ENCODE measurements around the gene SETD5. TPM values are rescaled to one million over a fixed set of nuclear protein-coding genes. Genes with fewer than 3 reads are reported as not detected.

Gene SETD5
- total RNA-seq, 4 donors from 2014 or later, result 72.5 to 272 (median 147) TPM

- Histone ChIP-seq H3K4me1 (peaks cover 0 to 4% (median 0%) of the 10 kb centered on the region in 4 donors), H3K27ac (no peak overlapping the region), H3K27me3 (no peaks in the 10 kb centered on the region), H3K36me3 (peaks cover 0 to 80% (median 4%) of the 10 kb centered on the region in 3 donors), H3K4me3 (no peak overlapping the region), H3K9me3 (no peaks in the 10 kb centered on the region)
- TF ChIP-seq CTCF (IDR thresholded peaks at IDR 0.05) (no peak), POLR2A (IDR thresholded peaks at IDR 0.05) (no peak)
- DNase-seq, result no peak
These were observed 55.0 kb downstream of the SETD5 start for GRCh38 chr3:9452417-9452816.

GRCh38 chr3:9455596-9456131 lies 58.2 kb downstream of the SETD5 start:
- no peak for DNase-seq
- peaks cover 0 to 71% (median 4%) of the 10 kb centered on the region in 3 donors for H3K36me3 ChIP-seq
- no peak overlapping the region for H3K4me3 ChIP-seq
- no peaks in the 10 kb centered on the region for H3K27me3 ChIP-seq
- no peaks in the 10 kb centered on the region for H3K9me3 ChIP-seq
- H3K4me1 ChIP-seq, result peaks cover 0 to 4% (median 0%) of the 10 kb centered on the region in 4 donors
- TF ChIP-seq CTCF (IDR thresholded peaks at IDR 0.05) (no peak), POLR2A (IDR thresholded peaks at IDR 0.05) (no peak)
- H3K27ac ChIP-seq, result no peak overlapping the region

- no peaks in the 10 kb centered on the region for H3K4me1 ChIP-seq
- no peak for DNase-seq
- TF ChIP-seq CTCF (IDR thresholded peaks at IDR 0.05) (no peak), POLR2A (IDR thresholded peaks at IDR 0.05) (no peak)
- H3K4me3 ChIP-seq, result no peak overlapping the region
- H3K9me3 ChIP-seq, result no peaks in the 10 kb centered on the region
- peaks cover 0 to 97% (median 4%) of the 10 kb centered on the region in 3 donors for H3K36me3 ChIP-seq
- H3K27ac ChIP-seq, result no peak overlapping the region
- H3K27me3 ChIP-seq, result no peaks in the 10 kb centered on the region
These were observed 70.0 kb downstream of the SETD5 start for GRCh38 chr3:9467451-9467850.

- TF ChIP-seq POLR2A (IDR thresholded peaks at IDR 0.05) (no peak), CTCF (IDR thresholded peaks at IDR 0.05) (no peak)
- DNase-seq, result no peak
- Histone ChIP-seq H3K4me3 (no peak overlapping the region), H3K4me1 (no peaks in the 10 kb centered on the region), H3K27ac (no peak overlapping the region), H3K36me3 (peaks cover 0 to 97% (median 4%) of the 10 kb centered on the region in 3 donors), H3K9me3 (no peaks in the 10 kb centered on the region), H3K27me3 (no peaks in the 10 kb centered on the region)
These were observed 71.0 kb downstream of the SETD5 start for GRCh38 chr3:9468460-9468859.

- H3K27me3 ChIP-seq, result no peaks in the 10 kb centered on the region
- no peak for DNase-seq
- no peaks in the 10 kb centered on the region for H3K4me1 ChIP-seq
- peaks cover 0 to 97% (median 2%) of the 10 kb centered on the region in 3 donors for H3K36me3 ChIP-seq
- TF ChIP-seq CTCF (IDR thresholded peaks at IDR 0.05), result no peak
- TF ChIP-seq POLR2A (IDR thresholded peaks at IDR 0.05), result no peak
- H3K9me3 ChIP-seq, result no peaks in the 10 kb centered on the region
- H3K27ac ChIP-seq, result no peak overlapping the region
- H3K4me3 ChIP-seq, result no peak overlapping the region
These were observed 72.6 kb downstream of the SETD5 start for GRCh38 chr3:9469986-9470385.

Measured in Peyer's patch (tissue), 4 donors.